ENCODE results near the gene THUMPD2.
A peak's percentile ranks its signal among the peaks of the same experiment; 100 is the strongest.

THUMPD2 gene

DNA sequence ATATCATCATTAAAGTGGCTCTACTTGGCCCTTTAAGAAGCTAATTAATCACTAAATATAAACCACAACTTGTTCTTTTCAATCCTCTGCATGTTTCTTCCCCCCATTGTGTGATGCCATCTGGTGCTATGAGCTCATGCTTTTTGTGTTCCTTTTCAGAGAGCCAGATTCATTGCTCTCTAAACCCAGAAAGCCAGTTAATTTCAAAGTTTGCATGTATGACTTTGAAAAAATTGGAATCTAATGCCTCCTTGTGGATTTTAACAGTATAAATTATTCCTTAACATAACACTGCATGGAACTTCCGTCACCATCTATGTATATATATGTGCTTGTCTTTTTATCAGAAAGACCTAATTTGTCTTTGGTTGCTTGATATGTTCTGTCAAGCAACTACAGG is 82.2 kb downstream of the THUMPD2 start:
- ChIA-PET CTCF (interaction anchor here (0.6 to 0.8 kb wide), 3 partner anchors 17 to 317 kb away, joined by 3 read pairs; no protein-coding TSS in a partner anchor), POLR2A (ENCODE audit: low non-redundant PET) (no interaction called here)
- TF ChIP-seq, protein P1, sequence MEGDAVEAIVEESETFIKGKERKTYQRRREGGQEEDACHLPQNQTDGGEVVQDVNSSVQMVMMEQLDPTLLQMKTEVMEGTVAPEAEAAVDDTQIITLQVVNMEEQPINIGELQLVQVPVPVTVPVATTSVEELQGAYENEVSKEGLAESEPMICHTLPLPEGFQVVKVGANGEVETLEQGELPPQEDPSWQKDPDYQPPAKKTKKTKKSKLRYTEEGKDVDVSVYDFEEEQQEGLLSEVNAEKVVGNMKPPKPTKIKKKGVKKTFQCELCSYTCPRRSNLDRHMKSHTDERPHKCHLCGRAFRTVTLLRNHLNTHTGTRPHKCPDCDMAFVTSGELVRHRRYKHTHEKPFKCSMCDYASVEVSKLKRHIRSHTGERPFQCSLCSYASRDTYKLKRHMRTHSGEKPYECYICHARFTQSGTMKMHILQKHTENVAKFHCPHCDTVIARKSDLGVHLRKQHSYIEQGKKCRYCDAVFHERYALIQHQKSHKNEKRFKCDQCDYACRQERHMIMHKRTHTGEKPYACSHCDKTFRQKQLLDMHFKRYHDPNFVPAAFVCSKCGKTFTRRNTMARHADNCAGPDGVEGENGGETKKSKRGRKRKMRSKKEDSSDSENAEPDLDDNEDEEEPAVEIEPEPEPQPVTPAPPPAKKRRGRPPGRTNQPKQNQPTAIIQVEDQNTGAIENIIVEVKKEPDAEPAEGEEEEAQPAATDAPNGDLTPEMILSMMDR (conservative IDR thresholded peaks at IDR 0.05; ENCODE audit: low read depth), result peak; percentile 12; the same call in 1 of the 2 replicates

DNA sequence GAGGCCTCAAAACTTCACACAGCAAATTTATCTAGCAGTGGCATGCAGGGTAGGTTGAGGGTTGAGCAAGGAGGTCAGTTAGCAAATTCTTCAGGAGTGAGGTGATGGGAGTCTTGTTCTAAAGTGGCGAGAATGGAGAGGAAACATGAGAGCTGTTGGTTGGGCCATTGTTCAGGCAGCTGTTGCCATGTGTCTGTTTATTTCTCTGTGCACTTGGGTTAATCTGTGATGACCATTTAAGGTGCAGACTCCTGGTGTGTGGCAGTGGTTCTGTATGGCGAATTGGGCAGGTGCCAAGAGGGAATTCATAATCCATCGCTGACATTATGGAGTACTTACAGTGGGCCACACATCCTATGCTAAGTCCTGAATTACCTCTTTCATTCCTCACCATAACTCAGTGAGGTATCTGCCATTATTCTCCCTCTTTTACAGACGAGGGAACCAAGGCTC is 82.9 kb downstream of the THUMPD2 start:
- TF ChIP-seq, protein P1 (conservative IDR thresholded peaks at IDR 0.05; ENCODE audit: low read depth), result no peak
- ChIA-PET CTCF (interaction anchor here (0.7 to 0.8 kb wide), 2 partner anchors 18 to 316 kb away, joined by 3 read pairs; no protein-coding TSS in a partner anchor), POLR2A (ENCODE audit: low non-redundant PET) (no interaction called here)
- DNase-seq (ENCODE audit: low spot score), result no peak
- H3K27ac ChIP-seq, result no peak overlapping the region

More for the DNA sequence above, 82.2 kb downstream of the THUMPD2 start:
- DNase-seq (ENCODE audit: low spot score), result peak; percentile 14
- H3K27ac ChIP-seq, result no peak overlapping the region

DNA sequence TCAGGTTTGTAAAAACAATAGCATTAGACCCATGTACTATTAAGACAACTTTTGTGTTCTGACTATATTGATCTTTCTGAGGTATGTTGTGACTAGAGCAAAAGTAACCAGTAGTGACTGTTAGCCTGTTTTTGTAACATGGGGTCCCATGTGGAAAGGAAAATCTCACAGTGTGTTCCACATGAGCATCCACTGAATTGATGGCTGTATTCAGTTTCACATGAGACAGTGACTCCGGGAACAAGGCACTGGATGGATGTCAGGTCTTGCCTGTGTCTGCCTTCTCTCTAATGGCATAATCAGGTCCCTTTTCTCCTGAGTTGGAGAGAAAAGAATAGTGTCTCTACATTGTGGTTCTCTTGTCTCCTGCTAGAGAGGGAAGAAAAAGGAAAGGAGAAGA is 85.8 kb downstream of the THUMPD2 start:
- no peak overlapping the region for H3K27ac ChIP-seq
- TF ChIP-seq, protein P1 (conservative IDR thresholded peaks at IDR 0.05; ENCODE audit: low read depth), result no peak
- no peak for DNase-seq (ENCODE audit: low spot score)
- CTCF ChIA-PET, result interaction anchor here (0.6 kb wide), 1 partner anchor 203 kb away, joined by 4 read pairs; no protein-coding TSS in a partner anchor
- POLR2A ChIA-PET (ENCODE audit: low non-redundant PET), result no interaction called here

DNA sequence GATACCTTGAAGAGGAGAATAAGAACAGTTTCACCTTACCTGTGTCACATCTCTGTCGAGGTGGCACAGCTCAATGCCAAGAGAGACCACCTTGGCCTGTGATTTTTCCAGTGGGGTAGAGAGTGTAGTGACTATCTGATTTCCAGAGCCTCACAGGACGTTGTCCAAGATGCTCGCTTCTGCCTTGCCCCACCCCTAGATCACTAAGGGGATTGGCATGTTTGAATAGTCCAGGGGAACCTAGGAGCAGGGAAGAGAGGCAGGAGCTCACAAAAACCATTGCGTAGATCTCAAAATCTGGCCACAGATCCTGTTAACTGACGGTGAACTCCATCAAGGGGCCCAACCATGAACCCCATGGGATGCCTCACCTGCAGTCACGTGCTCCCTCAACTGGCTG is 89.2 kb downstream of the THUMPD2 start:
- DNase-seq (ENCODE audit: low spot score), result no peak
- TF ChIP-seq, protein P1 (conservative IDR thresholded peaks at IDR 0.05; ENCODE audit: low read depth), result no peak
- ChIA-PET POLR2A (ENCODE audit: low non-redundant PET) (no interaction called here), CTCF (no interaction called here)
- no peak overlapping the region for H3K27ac ChIP-seq

DNA sequence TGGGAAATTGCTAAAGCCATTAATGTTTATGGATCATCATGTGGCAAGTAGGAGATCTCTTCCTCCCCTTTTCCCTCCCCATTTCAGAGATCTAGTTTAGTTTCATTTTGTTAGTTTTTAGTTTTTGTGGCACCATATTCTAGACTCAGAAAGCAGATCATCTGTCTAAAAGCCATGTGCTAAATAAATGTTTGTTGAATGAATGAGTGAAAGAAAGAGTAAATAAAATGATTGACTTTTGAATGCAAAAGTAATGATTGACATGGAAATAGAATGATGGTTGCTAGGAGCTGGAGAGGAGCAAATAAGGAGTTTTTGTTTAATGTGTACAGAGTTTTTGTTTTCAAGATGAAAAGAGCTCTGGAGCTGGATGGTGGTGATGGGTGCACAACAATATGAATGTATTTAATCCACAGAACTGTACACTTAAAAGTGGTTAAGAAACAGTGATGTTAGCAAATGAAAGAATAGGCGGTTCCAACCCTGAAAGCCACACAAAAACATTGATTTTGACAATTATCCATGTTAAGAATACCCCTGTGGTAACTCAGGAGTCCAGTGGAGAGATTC is 89.7 kb downstream of the THUMPD2 start:
- no peak overlapping the region for H3K27ac ChIP-seq
- TF ChIP-seq, protein P1 (conservative IDR thresholded peaks at IDR 0.05; ENCODE audit: low read depth), result no peak
- DNase-seq (ENCODE audit: low spot score), result no peak
- ChIA-PET CTCF (no interaction called here), POLR2A (ENCODE audit: low non-redundant PET) (no interaction called here)

DNA sequence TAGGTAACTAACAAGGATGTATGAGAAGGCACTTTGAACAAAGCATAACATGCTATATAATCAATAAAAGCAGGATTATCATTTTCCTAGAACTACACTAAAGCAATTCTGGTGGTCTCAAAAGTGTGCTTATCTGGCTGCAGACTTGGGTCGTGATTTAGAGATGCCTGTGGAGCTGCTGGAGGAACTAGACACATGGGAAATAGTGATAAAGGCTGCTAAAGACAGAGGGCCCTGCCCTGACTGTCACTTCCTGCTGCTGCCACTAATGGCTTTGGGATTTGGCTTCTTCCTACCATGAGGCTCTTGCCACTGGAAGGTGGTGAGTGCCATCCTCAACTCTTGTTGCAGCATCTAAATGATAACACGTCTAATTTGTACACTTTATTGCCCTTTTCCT is 90.9 kb downstream of the THUMPD2 start:
- ChIA-PET POLR2A (ENCODE audit: low non-redundant PET) (no interaction called here), CTCF (no interaction called here)
- H3K27ac ChIP-seq, result no peak overlapping the region
- DNase-seq (ENCODE audit: low spot score), result no peak
- TF ChIP-seq, protein P1 (conservative IDR thresholded peaks at IDR 0.05; ENCODE audit: low read depth), result no peak
